Vein endothelial cell (primary cell): ENCODE results near the gene N4BP3. TPM values are rescaled to one million over a fixed set of nuclear protein-coding genes. Genes with fewer than 3 reads are reported as not detected.

Experiments used
- total RNA-seq: library from RNA; depleted of rRNA; stranded (reverse); fragments of >200 nt; gene quantifications from 2 replicates; pipeline ENCODE4 v1.2.3, GENCODE V29; 2012

The N4BP3 gene
- 37.9 and 44.2 TPM in 2 replicates for total RNA-seq

GRCh38 chr5:178113141-178113787 is at the start of gene N4BP3:
Gene N4BP3, plus strand, starts transcription at chr5:178113532. Its CDS starts 6,052 bp downstream, at chr5:178119584.

GRCh38 chr5:178130576-178131445 is 17.5 kb downstream of the N4BP3 start, which contains the start of gene RMND5B:
Gene RMND5B, plus strand, starts transcription at chr5:178131014. Its CDS starts 7,106 bp downstream, at chr5:178138120.

GRCh38 chr5:178153530-178154340 is 40.4 kb downstream of the N4BP3 start, which contains the start of gene NHP2:
Gene NHP2, minus strand, starts transcription at chr5:178153885. Its CDS starts 68 bp downstream, at chr5:178153817.

Other genes starting within 250 kb of the N4BP3 start
- not detected in 2 replicates for gene PROP1, start 117.3 kb upstream of the N4BP3 start, total RNA-seq
- 28.8 and 34.6 TPM in 2 replicates for gene RMND5B, start 17.5 kb downstream of the N4BP3 start, total RNA-seq
- gene NHP2, start 40.4 kb downstream of the N4BP3 start, total RNA-seq = 179 and 204 TPM in 2 replicates
- gene GMCL2, start 73.8 kb downstream of the N4BP3 start, total RNA-seq = under 0.01 TPM in 1 of 2 replicates, not detected in the other
- gene HNRNPAB, start 91.0 kb downstream of the N4BP3 start, total RNA-seq = 124 and 141 TPM in 2 replicates
- gene PHYKPL, start 119.3 kb downstream of the N4BP3 start, total RNA-seq = 34.5 and 40.5 TPM in 2 replicates